Fibroblast of pulmonary artery (primary cell): ENCODE results near the gene CPAMD8.

Experiments
- DNase-seq: peaks from one replicate; pipeline ENCODE4 v3.0.0-alpha.2; 2010; ENCODE audit warnings: low read depth
- H3K4me3 ChIP-seq: replicated peaks from 2 replicates; pipeline ENCODE4 v1.5.1; 2011; ENCODE audit warnings: low read depth, mild to moderate bottlenecking, control low read depth, low read length, moderate library complexity
- TF ChIP-seq, protein P1 (sequence below): IDR thresholded peaks from 2 replicates; pipeline ENCODE4 v1.5.1; 2011; ENCODE audit warnings: mild to moderate bottlenecking, control low read depth, low read length, inconsistent platforms; ENCODE audit errors: missing control alignments

Gene CPAMD8

DNA sequence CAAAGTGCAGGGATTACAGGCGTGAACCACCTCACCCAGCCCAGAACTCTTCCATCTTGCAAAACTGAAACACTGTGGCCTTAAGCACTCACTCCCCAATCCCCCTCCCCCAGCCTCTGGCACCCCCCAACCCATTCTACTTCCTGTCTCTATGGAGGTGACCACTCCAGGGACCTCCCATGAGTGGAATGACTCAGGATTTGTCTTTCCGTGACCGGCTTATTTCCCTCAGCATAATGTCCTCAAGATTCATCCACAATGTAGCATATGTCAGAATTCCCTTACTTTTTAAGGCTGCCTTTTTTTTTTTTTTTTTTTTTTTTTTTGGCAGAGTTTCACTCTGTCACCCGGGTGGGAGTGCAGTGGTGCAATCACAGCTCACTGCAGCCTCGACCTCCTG is 141.4 kb downstream of the CPAMD8 start:
- DNase-seq: peak; percentile 58
- TF ChIP-seq, protein P1, sequence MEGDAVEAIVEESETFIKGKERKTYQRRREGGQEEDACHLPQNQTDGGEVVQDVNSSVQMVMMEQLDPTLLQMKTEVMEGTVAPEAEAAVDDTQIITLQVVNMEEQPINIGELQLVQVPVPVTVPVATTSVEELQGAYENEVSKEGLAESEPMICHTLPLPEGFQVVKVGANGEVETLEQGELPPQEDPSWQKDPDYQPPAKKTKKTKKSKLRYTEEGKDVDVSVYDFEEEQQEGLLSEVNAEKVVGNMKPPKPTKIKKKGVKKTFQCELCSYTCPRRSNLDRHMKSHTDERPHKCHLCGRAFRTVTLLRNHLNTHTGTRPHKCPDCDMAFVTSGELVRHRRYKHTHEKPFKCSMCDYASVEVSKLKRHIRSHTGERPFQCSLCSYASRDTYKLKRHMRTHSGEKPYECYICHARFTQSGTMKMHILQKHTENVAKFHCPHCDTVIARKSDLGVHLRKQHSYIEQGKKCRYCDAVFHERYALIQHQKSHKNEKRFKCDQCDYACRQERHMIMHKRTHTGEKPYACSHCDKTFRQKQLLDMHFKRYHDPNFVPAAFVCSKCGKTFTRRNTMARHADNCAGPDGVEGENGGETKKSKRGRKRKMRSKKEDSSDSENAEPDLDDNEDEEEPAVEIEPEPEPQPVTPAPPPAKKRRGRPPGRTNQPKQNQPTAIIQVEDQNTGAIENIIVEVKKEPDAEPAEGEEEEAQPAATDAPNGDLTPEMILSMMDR: no peak
- H3K4me3 ChIP-seq: no peak overlapping the region

DNA sequence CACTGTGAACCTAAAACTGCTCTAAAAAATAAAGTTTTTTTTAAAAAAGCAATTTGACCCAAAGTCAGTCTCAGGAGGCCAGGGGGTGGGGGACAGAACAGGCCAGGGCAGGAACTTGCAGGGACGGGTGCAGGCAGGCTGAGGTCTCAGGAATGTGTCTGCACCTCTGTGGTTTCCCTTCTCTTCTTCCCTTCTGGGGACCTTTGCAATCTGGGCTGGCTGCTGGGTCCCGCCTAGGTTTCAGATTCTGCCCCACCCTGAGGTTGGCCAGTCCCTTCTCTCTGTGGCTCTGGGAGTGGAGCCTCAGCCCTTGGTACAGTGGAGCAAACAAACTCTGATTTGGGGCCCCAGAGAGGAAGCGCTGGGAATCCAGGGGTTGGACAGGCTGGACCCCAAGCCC is 143.1 kb downstream of the CPAMD8 start:
- no peak overlapping the region for H3K4me3 ChIP-seq
- no peak for DNase-seq
- TF ChIP-seq, protein P1: no peak

- no peak overlapping the region for H3K4me3 ChIP-seq
- TF ChIP-seq, protein P1: no peak
- no peak for DNase-seq
Observed at GRCh38 chr19:16882146-16882545, 144.5 kb downstream of the CPAMD8 start.

GRCh38 chr19:16880884-16881554 is 145.6 kb downstream of the CPAMD8 start:
- TF ChIP-seq, protein P1: no peak
- H3K4me3 ChIP-seq: no peak overlapping the region

GRCh38 chr19:16878181-16878965 is 148.2 kb downstream of the CPAMD8 start:
- TF ChIP-seq, protein P1: no peak
- no peak overlapping the region for H3K4me3 ChIP-seq
- no peak for DNase-seq

More at GRCh38 chr19:16880884-16881554, 145.6 kb downstream of the CPAMD8 start:
- no peak for DNase-seq

DNA sequence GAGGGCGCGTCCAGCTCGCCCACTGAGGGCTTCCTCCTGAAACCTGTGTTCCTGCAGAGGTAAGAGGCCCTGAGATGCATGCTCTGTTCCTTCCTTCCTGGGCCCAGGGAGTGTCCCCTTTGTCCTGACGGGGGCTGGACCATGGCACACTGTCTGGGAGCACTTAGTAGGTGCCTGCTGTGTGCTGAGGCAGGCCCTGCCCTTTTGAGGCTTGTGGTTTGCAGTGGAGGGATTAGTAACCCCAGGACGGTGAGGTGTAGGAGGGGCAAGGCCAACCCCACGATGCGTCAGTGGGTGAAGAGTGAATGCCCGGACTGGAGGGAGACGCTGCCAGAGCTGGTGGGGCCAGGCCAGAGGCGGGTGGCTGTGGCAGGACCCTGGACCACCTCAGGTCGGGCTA is 149.0 kb downstream of the CPAMD8 start:
- H3K4me3 ChIP-seq: no peak overlapping the region
- DNase-seq: no peak
- TF ChIP-seq, protein P1: no peak

DNA sequence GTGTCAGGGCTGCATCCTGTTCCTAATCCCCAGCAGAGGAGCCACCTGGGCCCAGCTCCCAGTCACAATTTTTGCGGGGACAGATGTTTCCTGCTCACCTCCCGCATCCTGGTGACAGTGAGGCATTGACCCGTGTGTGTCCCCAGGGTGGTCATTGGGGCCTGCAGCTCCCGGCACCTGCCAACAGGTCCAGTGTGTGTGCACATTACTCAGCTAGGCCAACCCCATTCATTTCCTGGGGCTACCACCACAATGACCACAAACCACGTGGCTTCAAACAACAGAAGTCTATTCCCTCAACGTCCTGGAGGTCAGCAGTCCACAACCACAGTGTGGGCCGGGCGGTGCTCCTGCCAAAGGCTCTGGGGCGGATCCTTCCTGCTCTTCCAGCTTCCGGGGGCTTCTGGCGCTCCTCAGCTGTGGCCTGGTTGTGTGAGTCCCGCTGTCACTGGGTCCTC is 149.7 kb downstream of the CPAMD8 start:
- no peak for DNase-seq
- TF ChIP-seq, protein P1: no peak
- H3K4me3 ChIP-seq: no peak overlapping the region
